Measurements from ENCODE around the gene COL26A1.

The COL26A1 gene

GRCh38 chr7:101517304-101517703 lies 154.6 kb downstream of the COL26A1 start:
- H3K9me3 ChIP-seq (ENCODE audit: control insufficient read depth, low read length) = no peaks in the 10 kb centered on the region
- no peaks in the 10 kb centered on the region for H3K36me3 ChIP-seq (ENCODE audit: control insufficient read depth, insufficient read depth, low read length)
- no peaks in the 10 kb centered on the region for H3K4me1 ChIP-seq (ENCODE audit: control insufficient read depth, insufficient read depth, low read length, poor library complexity, severe bottlenecking)
- H3K27ac ChIP-seq (ENCODE audit: low read depth, low read length, severe bottlenecking) = no peak overlapping the region
- WGBS, 2 experiments (ENCODE audit: insufficient coverage in 2 of 2) = 87 to 95% methylated on average over 6 to 10 of the region's 10 CpGs
- H3K4me3 ChIP-seq (ENCODE audit: extremely low read depth, insufficient read depth, low read length, poor library complexity, severe bottlenecking) = no peak overlapping the region

GRCh38 chr7:101518336-101518735 lies 155.7 kb downstream of the COL26A1 start:
- 93 to 96% methylated on average over 7 to 8 of the region's 9 CpGs for WGBS, 2 experiments (ENCODE audit: insufficient coverage in 2 of 2)
- no peak overlapping the region for H3K4me3 ChIP-seq (ENCODE audit: extremely low read depth, insufficient read depth, low read length, poor library complexity, severe bottlenecking)
- no peaks in the 10 kb centered on the region for H3K4me1 ChIP-seq (ENCODE audit: control insufficient read depth, insufficient read depth, low read length, poor library complexity, severe bottlenecking)
- H3K9me3 ChIP-seq (ENCODE audit: control insufficient read depth, low read length) = no peaks in the 10 kb centered on the region
- no peak overlapping the region for H3K27ac ChIP-seq (ENCODE audit: low read depth, low read length, severe bottlenecking)
- no peaks in the 10 kb centered on the region for H3K36me3 ChIP-seq (ENCODE audit: control insufficient read depth, insufficient read depth, low read length)

- 82 to 94% methylated on average over 11 of the region's 12 CpGs for WGBS, 2 experiments (ENCODE audit: insufficient coverage in 2 of 2)
- no peak overlapping the region for H3K27ac ChIP-seq (ENCODE audit: low read depth, low read length, severe bottlenecking)
- no peaks in the 10 kb centered on the region for H3K36me3 ChIP-seq (ENCODE audit: control insufficient read depth, insufficient read depth, low read length)
- no peaks in the 10 kb centered on the region for H3K4me1 ChIP-seq (ENCODE audit: control insufficient read depth, insufficient read depth, low read length, poor library complexity, severe bottlenecking)
- H3K9me3 ChIP-seq (ENCODE audit: control insufficient read depth, low read length) = no peaks in the 10 kb centered on the region
- H3K4me3 ChIP-seq (ENCODE audit: extremely low read depth, insufficient read depth, low read length, poor library complexity, severe bottlenecking) = no peak overlapping the region
Measured at GRCh38 chr7:101519324-101520023, 156.8 kb downstream of the COL26A1 start.

- H3K36me3 ChIP-seq (ENCODE audit: control insufficient read depth, insufficient read depth, low read length) = peaks cover under 1% of the 10 kb centered on the region
- 91 to 100% methylated on average over 4 to 5 of the region's 5 CpGs for WGBS, 2 experiments (ENCODE audit: insufficient coverage in 2 of 2)
- H3K4me1 ChIP-seq (ENCODE audit: control insufficient read depth, insufficient read depth, low read length, poor library complexity, severe bottlenecking) = no peaks in the 10 kb centered on the region
- H3K27ac ChIP-seq (ENCODE audit: low read depth, low read length, severe bottlenecking) = no peak overlapping the region
- H3K4me3 ChIP-seq (ENCODE audit: extremely low read depth, insufficient read depth, low read length, poor library complexity, severe bottlenecking) = no peak overlapping the region
- H3K9me3 ChIP-seq (ENCODE audit: control insufficient read depth, low read length) = no peaks in the 10 kb centered on the region
Measured at GRCh38 chr7:101521430-101521925, 158.8 kb downstream of the COL26A1 start.

GRCh38 chr7:101522021-101522420 lies 159.3 kb downstream of the COL26A1 start:
- Histone ChIP-seq H3K9me3 (ENCODE audit: control insufficient read depth, low read length) (no peaks in the 10 kb centered on the region), H3K36me3 (ENCODE audit: control insufficient read depth, insufficient read depth, low read length) (peaks cover 6% of the 10 kb centered on the region), H3K4me1 (ENCODE audit: control insufficient read depth, insufficient read depth, low read length, poor library complexity, severe bottlenecking) (no peaks in the 10 kb centered on the region), H3K4me3 (ENCODE audit: extremely low read depth, insufficient read depth, low read length, poor library complexity, severe bottlenecking) (no peak overlapping the region), H3K27ac (ENCODE audit: low read depth, low read length, severe bottlenecking) (no peak overlapping the region)
- 79 to 81% methylated on average over 4 of the region's 5 CpGs for WGBS, 2 experiments (ENCODE audit: insufficient coverage in 2 of 2)

GRCh38 chr7:101527844-101528667 lies 165.4 kb downstream of the COL26A1 start:
- peaks cover 7% of the 10 kb centered on the region for H3K36me3 ChIP-seq (ENCODE audit: control insufficient read depth, insufficient read depth, low read length)
- H3K4me1 ChIP-seq (ENCODE audit: control insufficient read depth, insufficient read depth, low read length, poor library complexity, severe bottlenecking) = peaks cover 7% of the 10 kb centered on the region
- WGBS, 2 experiments (ENCODE audit: insufficient coverage in 2 of 2) = 82 to 90% methylated on average over 11 to 13 of the region's 13 CpGs
- H3K27ac ChIP-seq (ENCODE audit: low read depth, low read length, severe bottlenecking) = peak overlapping the region; percentile 45
- no peaks in the 10 kb centered on the region for H3K9me3 ChIP-seq (ENCODE audit: control insufficient read depth, low read length)
- no peak overlapping the region for H3K4me3 ChIP-seq (ENCODE audit: extremely low read depth, insufficient read depth, low read length, poor library complexity, severe bottlenecking)

- 86 to 90% methylated on average over 1 to 2 of the region's 4 CpGs for WGBS, 2 experiments (ENCODE audit: insufficient coverage in 2 of 2)
Measured at GRCh38 chr7:101529560-101529959, 166.9 kb downstream of the COL26A1 start.

GRCh38 chr7:101531726-101532357 lies 169.2 kb downstream of the COL26A1 start:
- 85 to 87% methylated on average over 10 to 11 of the region's 16 CpGs for WGBS, 2 experiments (ENCODE audit: insufficient coverage in 2 of 2)
- Histone ChIP-seq H3K36me3 (ENCODE audit: control insufficient read depth, insufficient read depth, low read length) (peaks cover 3% of the 10 kb centered on the region), H3K27ac (ENCODE audit: low read depth, low read length, severe bottlenecking) (no peak overlapping the region), H3K4me3 (ENCODE audit: extremely low read depth, insufficient read depth, low read length, poor library complexity, severe bottlenecking) (no peak overlapping the region), H3K4me1 (ENCODE audit: control insufficient read depth, insufficient read depth, low read length, poor library complexity, severe bottlenecking) (peaks cover 7% of the 10 kb centered on the region), H3K9me3 (ENCODE audit: control insufficient read depth, low read length) (no peaks in the 10 kb centered on the region)

More at GRCh38 chr7:101529560-101529959, 166.9 kb downstream of the COL26A1 start:
- no peaks in the 10 kb centered on the region for H3K9me3 ChIP-seq (ENCODE audit: control insufficient read depth, low read length)
- no peak overlapping the region for H3K27ac ChIP-seq (ENCODE audit: low read depth, low read length, severe bottlenecking)
- H3K4me3 ChIP-seq (ENCODE audit: extremely low read depth, insufficient read depth, low read length, poor library complexity, severe bottlenecking) = no peak overlapping the region
- peaks cover 7% of the 10 kb centered on the region for H3K36me3 ChIP-seq (ENCODE audit: control insufficient read depth, insufficient read depth, low read length)
- H3K4me1 ChIP-seq (ENCODE audit: control insufficient read depth, insufficient read depth, low read length, poor library complexity, severe bottlenecking) = peaks cover 7% of the 10 kb centered on the region

GRCh38 chr7:101532400-101533102 lies 169.9 kb downstream of the COL26A1 start:
- 98 to 100% methylated on average over 2 to 3 of the region's 4 CpGs for WGBS, 2 experiments (ENCODE audit: insufficient coverage in 2 of 2)
- no peak overlapping the region for H3K27ac ChIP-seq (ENCODE audit: low read depth, low read length, severe bottlenecking)

GRCh38 chr7:101533103-101533465 lies 170.4 kb downstream of the COL26A1 start:
- WGBS, 2 experiments (ENCODE audit: insufficient coverage in 2 of 2) = 88 to 93% methylated on average over 3 to 4 of the region's 7 CpGs
- Histone ChIP-seq H3K36me3 (ENCODE audit: control insufficient read depth, insufficient read depth, low read length) (no peaks in the 10 kb centered on the region), H3K27ac (ENCODE audit: low read depth, low read length, severe bottlenecking) (no peak overlapping the region), H3K4me1 (ENCODE audit: control insufficient read depth, insufficient read depth, low read length, poor library complexity, severe bottlenecking) (peaks cover 2% of the 10 kb centered on the region), H3K9me3 (ENCODE audit: control insufficient read depth, low read length) (no peaks in the 10 kb centered on the region), H3K4me3 (ENCODE audit: extremely low read depth, insufficient read depth, low read length, poor library complexity, severe bottlenecking) (no peak overlapping the region)

More at GRCh38 chr7:101532400-101533102, 169.9 kb downstream of the COL26A1 start:
- Histone ChIP-seq H3K9me3 (ENCODE audit: control insufficient read depth, low read length) (no peaks in the 10 kb centered on the region), H3K4me1 (ENCODE audit: control insufficient read depth, insufficient read depth, low read length, poor library complexity, severe bottlenecking) (peaks cover 7% of the 10 kb centered on the region), H3K4me3 (ENCODE audit: extremely low read depth, insufficient read depth, low read length, poor library complexity, severe bottlenecking) (no peak overlapping the region), H3K36me3 (ENCODE audit: control insufficient read depth, insufficient read depth, low read length) (no peaks in the 10 kb centered on the region)

Data from mesodermal cell (in vitro differentiated cells).